COLO668 (cell line): Measurements from ENCODE around the gene HSPBAP1.

Source experiments
- DNase-seq: peaks from one replicate; lab custom pipeline; 2025; ENCODE audit not compliant: unreplicated experiment; lab: John Stamatoyannopoulos, UW

The HSPBAP1 gene

DNA sequence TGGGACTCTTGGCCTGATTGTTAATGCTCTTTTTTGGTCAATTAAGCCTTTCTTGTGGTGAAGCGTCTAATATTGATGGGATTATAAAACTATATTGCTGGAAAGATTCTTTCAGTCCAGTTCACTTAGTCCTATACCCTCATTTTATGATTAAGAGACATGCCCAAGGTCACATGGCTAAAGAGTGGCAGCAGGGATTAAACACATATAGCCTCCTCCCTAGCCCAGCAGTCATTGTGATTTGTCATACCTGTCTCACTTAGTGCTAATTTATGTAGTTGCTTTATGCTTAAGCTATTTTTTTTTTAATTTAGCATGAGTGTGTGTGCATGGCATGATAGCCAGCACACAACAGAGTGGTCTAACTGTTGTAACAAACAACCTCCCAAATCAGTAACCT lies 103.5 kb downstream of the HSPBAP1 start:
- no peak for DNase-seq
